Caco-2 (cell line): ENCODE data around the gene ACOX3. TPM values are rescaled to one million over a fixed set of nuclear protein-coding genes. Genes with fewer than 3 reads are reported as not detected.

ENCODE experiments used
- BruUV-seq: library from RNA; stranded (reverse); fragments of 400-500 nt; replicated peaks from 2 replicates; lab custom pipeline; 2021; lab: Mats Ljungman, UMichigan
- CTCF ChIA-PET: fragments of 300-600 bp; sonication (Branson Sonifier 250); formaldehyde crosslinking; loops from one replicate; lab custom pipeline; 2022; ENCODE audit warnings: antibody characterized with exemption; lab: Charles Lee
- POLR2A ChIA-PET: fragments of 300-600 bp; sonication (Branson Sonifier 250); formaldehyde crosslinking; loops from one replicate; lab custom pipeline; 2022; ENCODE audit warnings: antibody characterized with exemption; lab: Charles Lee
- DNase-seq, 2 experiments: peaks; one replicate each; pipeline versions ENCODE4 v3.0.0 to v3.0.0-alpha.2; 2020 to 2022
- H3K27me3 ChIP-seq: replicated peaks from 2 replicates; pipeline ENCODE4 v1.6.0; 2011; ENCODE audit warnings: low read length; ENCODE audit not compliant: control insufficient read depth, insufficient read depth
- H3K36me3 ChIP-seq: 2 replicates; pipeline ENCODE4 v1.5.1; 2011; ENCODE audit warnings: low read length; ENCODE audit not compliant: control insufficient read depth, insufficient read depth
- H3K4me1 ChIP-seq: fragments of 250-450 bp; sonication (Bioruptor Pico); 2 replicates; pipeline ENCODE4 v1.5.1; 2020; ENCODE audit warnings: mild to moderate bottlenecking
- H3K4me3 ChIP-seq: 2 replicates; pipeline ENCODE4 v1.5.1; 2011; ENCODE audit warnings: low read depth, mild to moderate bottlenecking, control low read depth, low read length
- H3K9me3 ChIP-seq: fragments of 250-450 bp; sonication (Bioruptor Pico); 2 replicates; pipeline ENCODE4 v1.5.1; 2020; ENCODE audit warnings: mild to moderate bottlenecking, moderate library complexity
- H3K27ac Mint-ChIP-seq: one replicate; pipeline ENCODE4 v1.8.0; 2022; ENCODE audit warnings: mixed read lengths; ENCODE audit not compliant: unreplicated experiment
- H3K27me3 Mint-ChIP-seq: one replicate; pipeline ENCODE4 v1.8.0; 2022; ENCODE audit warnings: mixed read lengths; ENCODE audit not compliant: insufficient read depth, unreplicated experiment
- H3K36me3 Mint-ChIP-seq: one replicate; pipeline ENCODE4 v1.8.0; 2022; ENCODE audit warnings: mild to moderate bottlenecking, mixed read lengths; ENCODE audit not compliant: insufficient read depth, unreplicated experiment
- H3K4me1 Mint-ChIP-seq: one replicate; pipeline ENCODE4 v1.8.0; 2022; ENCODE audit warnings: low read depth, mixed read lengths; ENCODE audit not compliant: unreplicated experiment
- H3K4me3 Mint-ChIP-seq: one replicate; pipeline ENCODE4 v1.8.0; 2022; ENCODE audit warnings: mild to moderate bottlenecking, moderate library complexity, mixed read lengths; ENCODE audit not compliant: unreplicated experiment
- H3K9me3 Mint-ChIP-seq: one replicate; pipeline ENCODE4 v1.8.0; 2022; ENCODE audit warnings: mixed read lengths; ENCODE audit not compliant: unreplicated experiment
- intact Hi-C: fragments of 100-400 bp; cut with micrococcal nuclease; formaldehyde crosslinking; loops from one replicate; pipeline ENCODE4 v1.10.0; 2022; ENCODE audit not compliant: unreplicated experiment
- total RNA-seq: library from RNA; stranded (reverse); gene quantifications from 2 replicates; pipeline ENCODE4 v1.2.3, GENCODE V29; 2022
- TF ChIP-seq, protein P1 (sequence below), 2 experiments: fragments of 200-600 bp in 1 of 2; IDR thresholded peaks; 1 replicate in 1 of 2; 2 replicates in 1 of 2; pipeline versions ENCODE4 v1.5.1 to v1.8.0; 2011 to 2022; ENCODE audit warnings: antibody characterized with exemption in 1 of 2, control low read depth in 1 of 2, inconsistent platforms in 1 of 2, low read depth in 1 of 2, low read length in 1 of 2, mild to moderate bottlenecking in 1 of 2, moderate library complexity in 1 of 2; ENCODE audit not compliant: insufficient read depth in 1 of 2, severe bottlenecking in 1 of 2, unreplicated experiment in 1 of 2

The ACOX3 gene
- total RNA-seq, 1 experiment from 2014 or later, result 11.5 TPM

DNA sequence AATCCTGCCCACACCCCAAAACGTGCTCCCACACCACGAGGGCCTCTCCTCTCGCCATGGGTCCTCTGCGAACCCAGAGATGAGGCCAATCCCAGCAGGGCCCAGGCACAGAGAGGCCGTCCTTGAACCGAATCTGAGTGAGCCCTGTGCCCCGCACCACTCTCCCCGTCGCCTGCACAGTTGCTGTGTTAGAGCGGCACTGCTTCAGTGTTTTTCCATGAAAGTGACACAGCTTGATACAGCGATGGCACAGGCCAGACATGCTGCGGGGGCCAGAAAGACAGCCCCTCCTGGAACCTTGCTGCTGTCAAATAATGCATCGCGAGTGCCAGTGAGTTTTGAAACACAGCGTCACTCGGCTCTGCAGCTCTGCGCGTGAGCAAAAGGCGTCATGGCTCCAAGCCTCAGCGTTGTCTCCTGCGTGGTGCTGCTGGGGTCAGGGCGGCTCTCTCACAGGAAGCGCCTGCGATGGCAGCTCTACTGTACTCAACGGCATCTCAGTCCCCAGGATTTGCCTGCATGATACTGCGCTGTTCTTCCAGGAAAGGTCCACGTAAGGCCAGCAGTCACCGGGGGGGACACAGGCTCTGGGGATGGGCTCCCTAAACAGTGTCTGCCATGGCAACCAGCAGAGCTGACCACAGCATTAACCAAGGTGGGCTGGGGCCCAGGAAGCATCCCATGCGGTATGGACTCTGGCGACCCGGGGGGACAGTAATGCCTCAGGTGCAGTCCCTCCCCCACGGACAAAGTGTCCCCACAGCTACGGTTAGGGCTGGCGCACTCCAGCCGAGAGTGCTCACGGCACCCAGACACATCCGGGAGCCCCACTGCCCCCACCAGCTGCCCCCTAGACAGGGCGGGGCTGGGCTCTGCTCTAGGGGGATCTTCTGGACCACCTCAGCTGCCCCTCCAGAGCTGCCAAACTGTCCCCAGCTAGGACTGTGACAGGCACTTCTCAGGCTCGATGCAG lies 63.1 kb downstream of the ACOX3 start:
- Histone ChIP-seq H3K9me3 (no peaks in the 10 kb centered on the region), H3K4me1 (no peaks in the 10 kb centered on the region), H3K27me3 (no peaks in the 10 kb centered on the region), H3K36me3 (no peaks in the 10 kb centered on the region), H3K4me3 (no peak overlapping the region)
- Mint-ChIP-seq H3K4me3 (no peak overlapping the region), H3K9me3 (no peaks in the 10 kb centered on the region), H3K36me3 (peaks cover 5% of the 10 kb centered on the region), H3K27me3 (no peaks in the 10 kb centered on the region), H3K4me1 (no peaks in the 10 kb centered on the region), H3K27ac (no peak overlapping the region)
- intact Hi-C loops, result no loop called here
- POLR2A ChIA-PET, result no interaction called here
- no peak for DNase-seq
- BruUV-seq, result no TSS peak
- CTCF ChIA-PET, result no interaction called here
- TF ChIP-seq, protein P1, sequence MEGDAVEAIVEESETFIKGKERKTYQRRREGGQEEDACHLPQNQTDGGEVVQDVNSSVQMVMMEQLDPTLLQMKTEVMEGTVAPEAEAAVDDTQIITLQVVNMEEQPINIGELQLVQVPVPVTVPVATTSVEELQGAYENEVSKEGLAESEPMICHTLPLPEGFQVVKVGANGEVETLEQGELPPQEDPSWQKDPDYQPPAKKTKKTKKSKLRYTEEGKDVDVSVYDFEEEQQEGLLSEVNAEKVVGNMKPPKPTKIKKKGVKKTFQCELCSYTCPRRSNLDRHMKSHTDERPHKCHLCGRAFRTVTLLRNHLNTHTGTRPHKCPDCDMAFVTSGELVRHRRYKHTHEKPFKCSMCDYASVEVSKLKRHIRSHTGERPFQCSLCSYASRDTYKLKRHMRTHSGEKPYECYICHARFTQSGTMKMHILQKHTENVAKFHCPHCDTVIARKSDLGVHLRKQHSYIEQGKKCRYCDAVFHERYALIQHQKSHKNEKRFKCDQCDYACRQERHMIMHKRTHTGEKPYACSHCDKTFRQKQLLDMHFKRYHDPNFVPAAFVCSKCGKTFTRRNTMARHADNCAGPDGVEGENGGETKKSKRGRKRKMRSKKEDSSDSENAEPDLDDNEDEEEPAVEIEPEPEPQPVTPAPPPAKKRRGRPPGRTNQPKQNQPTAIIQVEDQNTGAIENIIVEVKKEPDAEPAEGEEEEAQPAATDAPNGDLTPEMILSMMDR (IDR thresholded peaks at IDR 0.05; ENCODE audit: insufficient read depth in 1 of 2, low read depth in 1 of 2, low read length in 1 of 2, severe bottlenecking in 1 of 2, unreplicated experiment in 1 of 2), result no peak

DNA sequence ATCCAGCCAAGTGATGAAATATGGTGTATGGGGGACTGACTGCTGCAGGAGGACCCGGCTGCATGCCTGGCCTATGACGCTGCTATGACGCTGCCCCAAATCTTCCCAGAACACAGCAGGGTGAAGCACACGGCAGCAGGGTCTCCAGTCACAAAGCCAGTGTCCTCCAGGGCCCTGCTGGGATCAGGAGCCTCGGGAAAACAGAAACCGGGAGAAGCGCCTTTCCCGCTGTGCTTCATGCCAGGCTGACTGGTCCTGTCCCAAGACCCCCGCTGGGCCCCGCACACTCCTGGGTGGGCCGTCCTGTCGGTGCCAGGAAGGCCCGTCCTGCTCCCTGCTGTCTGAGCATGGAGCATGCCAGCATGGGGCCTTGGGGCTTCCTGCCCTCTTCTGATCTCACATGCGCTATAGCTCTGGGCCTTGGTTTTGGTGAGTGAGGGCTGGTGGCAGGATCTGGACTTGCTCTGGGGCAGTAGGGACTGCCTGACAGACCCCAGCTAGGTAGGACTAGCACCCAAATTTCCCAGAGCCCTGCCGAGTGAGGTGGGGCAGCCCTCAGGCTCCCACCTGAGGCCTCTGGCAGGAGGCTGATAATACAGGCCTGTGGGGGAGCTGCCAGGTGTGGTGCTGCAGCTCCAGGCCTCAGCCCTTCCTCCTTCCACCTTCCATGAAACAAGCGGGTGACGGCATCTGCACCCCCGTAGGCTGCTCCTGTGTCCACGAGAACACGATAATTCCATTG lies 64.0 kb downstream of the ACOX3 start:
- ChIA-PET CTCF (no interaction called here), POLR2A (no interaction called here)
- Mint-ChIP-seq H3K4me1 (no peaks in the 10 kb centered on the region), H3K9me3 (no peaks in the 10 kb centered on the region), H3K4me3 (no peak overlapping the region), H3K36me3 (peaks cover 5% of the 10 kb centered on the region), H3K27me3 (no peaks in the 10 kb centered on the region), H3K27ac (no peak overlapping the region)
- H3K9me3 ChIP-seq, result no peaks in the 10 kb centered on the region
- no TSS peak for BruUV-seq
- no peak overlapping the region for H3K4me3 ChIP-seq
- DNase-seq, result no peak
- TF ChIP-seq, protein P1 (IDR thresholded peaks at IDR 0.05; ENCODE audit: insufficient read depth in 1 of 2, low read depth in 1 of 2, low read length in 1 of 2, severe bottlenecking in 1 of 2, unreplicated experiment in 1 of 2), result no peak
- H3K27me3 ChIP-seq, result no peaks in the 10 kb centered on the region
- H3K36me3 ChIP-seq, result no peaks in the 10 kb centered on the region
- intact Hi-C loops, result no loop called here
- no peaks in the 10 kb centered on the region for H3K4me1 ChIP-seq

DNA sequence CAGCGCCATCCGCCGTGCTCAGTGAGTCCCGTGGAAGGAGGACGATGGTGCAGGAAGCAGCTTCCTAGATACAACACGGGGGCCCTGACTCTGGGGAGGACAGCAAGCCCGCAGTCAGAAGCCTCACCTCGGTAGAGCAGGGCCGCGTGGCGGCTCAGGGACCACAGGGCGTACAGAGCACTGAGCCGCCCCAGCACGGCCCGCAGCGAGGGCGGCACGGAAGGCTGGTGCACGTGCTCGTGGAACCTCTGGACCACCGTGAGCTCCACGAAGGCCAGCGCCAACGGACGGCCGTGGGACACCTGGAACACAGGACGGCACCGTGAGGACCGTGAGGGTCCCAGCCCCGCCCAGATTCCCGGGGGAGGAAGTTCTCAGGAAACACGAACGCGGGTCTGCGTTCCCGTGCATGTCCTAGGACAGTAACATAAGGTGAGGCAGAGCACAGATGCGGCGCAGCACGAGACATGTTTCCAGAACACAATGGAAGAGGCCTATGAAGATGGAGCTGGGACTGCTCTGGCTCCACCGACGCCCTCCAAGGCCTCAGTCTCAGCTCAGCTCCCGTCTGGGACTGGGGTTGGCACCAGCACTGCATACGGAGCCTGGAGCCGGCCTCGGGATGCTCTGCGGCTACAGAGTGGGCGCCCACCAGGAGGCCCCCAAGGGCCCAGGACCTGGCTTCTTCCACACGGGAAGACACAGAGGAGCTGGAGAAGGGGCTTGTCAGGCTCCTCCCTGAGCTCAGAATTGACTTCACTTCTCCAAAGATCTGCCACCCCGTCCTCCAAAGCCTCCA lies 65.5 kb downstream of the ACOX3 start:
- TF ChIP-seq, protein P1 (IDR thresholded peaks at IDR 0.05; ENCODE audit: insufficient read depth in 1 of 2, low read depth in 1 of 2, low read length in 1 of 2, severe bottlenecking in 1 of 2, unreplicated experiment in 1 of 2), result no peak
- Histone ChIP-seq H3K4me1 (no peaks in the 10 kb centered on the region), H3K4me3 (no peak overlapping the region), H3K9me3 (no peaks in the 10 kb centered on the region), H3K27me3 (no peaks in the 10 kb centered on the region), H3K36me3 (no peaks in the 10 kb centered on the region)
- intact Hi-C loops, result no loop called here
- ChIA-PET CTCF (interaction anchor here (0.6 kb wide), 1 partner anchor 695 kb away, joined by 4 read pairs; no protein-coding TSS in a partner anchor), POLR2A (no interaction called here)
- Mint-ChIP-seq H3K9me3 (no peaks in the 10 kb centered on the region), H3K27ac (no peak overlapping the region), H3K36me3 (peaks cover 5% of the 10 kb centered on the region), H3K27me3 (no peaks in the 10 kb centered on the region), H3K4me3 (no peak overlapping the region), H3K4me1 (no peaks in the 10 kb centered on the region)
- no TSS peak for BruUV-seq
- DNase-seq, result no peak
